Stimulated activated CD4-positive, alpha-beta T cell treated with anti-CD3 and anti-CD28 coated beads, TNF-alpha, amount 100 ng/mL, for 4 hours (primary cell): ENCODE data around the gene HOXD12.

ENCODE experiments used
- DNase-seq, 3 experiments: peaks; one replicate each; pipeline ENCODE4 v3.0.0-alpha.2; 2020; ENCODE audit warnings: low read depth in 3 of 3

HOXD12 gene

GRCh38 chr2:176105078-176105729 lies 5.6 kb downstream of the HOXD12 start:
- no peak for DNase-seq

GRCh38 chr2:176105730-176106580 lies 6.4 kb downstream of the HOXD12 start:
- no peak for DNase-seq

- DNase-seq: no peak
These were observed 7.3 kb downstream of the HOXD12 start, which contains the start of gene HOXD11 for GRCh38 chr2:176106581-176107539. Gene HOXD11 (plus strand): TSS chr2:176107280. CDS start chr2:176107356, 76 bp downstream.

- no peak for DNase-seq
These were observed 8.2 kb downstream of the HOXD12 start for GRCh38 chr2:176107731-176108181.

DNA sequence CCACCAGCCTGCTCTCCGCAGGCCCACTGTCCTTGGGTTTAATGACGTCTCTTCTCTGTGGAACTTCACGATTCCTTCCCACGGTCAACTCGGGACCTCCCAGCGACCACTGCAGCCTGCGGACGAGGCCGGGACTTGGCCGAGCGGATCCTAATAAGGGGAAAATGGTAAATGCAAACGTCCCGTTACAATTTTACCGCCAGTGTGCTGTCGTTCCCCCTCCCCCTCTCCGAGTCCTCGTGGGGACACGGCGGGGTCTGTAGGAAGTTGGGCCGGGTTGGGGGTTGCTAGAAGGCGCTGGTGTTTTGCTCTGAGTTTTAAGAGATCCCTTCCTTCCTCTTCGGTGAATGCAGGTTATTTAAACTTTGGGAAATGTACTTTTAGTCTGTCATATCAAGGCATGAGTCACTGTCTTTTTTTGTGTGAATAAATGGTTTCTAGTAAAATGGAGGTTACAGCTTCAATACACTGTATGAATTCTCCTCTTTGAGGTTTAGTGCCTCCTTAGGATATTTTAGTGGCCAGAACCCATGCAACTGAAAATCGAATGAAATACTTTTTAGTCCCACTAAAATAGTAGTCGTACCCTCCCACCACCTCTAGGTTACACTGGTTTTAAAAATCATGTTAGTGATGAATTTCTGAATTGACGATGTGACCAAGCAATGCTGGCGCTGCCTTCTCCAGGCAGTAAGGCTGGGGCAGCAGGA lies 9.8 kb downstream of the HOXD12 start:
- DNase-seq: no peak

DNA sequence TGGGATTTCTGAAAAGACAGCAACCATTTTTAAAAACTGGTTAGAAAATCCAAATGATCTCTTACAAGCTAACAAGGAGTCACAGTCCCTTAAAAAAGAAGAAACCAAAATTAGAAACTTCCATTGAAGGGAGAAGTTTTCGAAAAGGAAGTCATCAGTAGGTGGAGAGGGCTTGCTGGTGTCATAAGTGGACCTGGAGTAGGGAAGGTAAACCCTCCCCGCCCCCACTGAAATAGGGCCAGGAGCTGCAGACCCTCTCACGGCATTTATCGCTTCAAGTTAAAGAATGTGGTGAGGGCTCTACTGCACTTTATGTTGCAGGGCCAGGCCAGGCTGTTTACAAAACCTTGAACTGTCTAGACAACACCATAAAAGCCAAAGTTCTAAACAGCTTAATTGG lies 10.4 kb downstream of the HOXD12 start:
- no peak for DNase-seq

DNA sequence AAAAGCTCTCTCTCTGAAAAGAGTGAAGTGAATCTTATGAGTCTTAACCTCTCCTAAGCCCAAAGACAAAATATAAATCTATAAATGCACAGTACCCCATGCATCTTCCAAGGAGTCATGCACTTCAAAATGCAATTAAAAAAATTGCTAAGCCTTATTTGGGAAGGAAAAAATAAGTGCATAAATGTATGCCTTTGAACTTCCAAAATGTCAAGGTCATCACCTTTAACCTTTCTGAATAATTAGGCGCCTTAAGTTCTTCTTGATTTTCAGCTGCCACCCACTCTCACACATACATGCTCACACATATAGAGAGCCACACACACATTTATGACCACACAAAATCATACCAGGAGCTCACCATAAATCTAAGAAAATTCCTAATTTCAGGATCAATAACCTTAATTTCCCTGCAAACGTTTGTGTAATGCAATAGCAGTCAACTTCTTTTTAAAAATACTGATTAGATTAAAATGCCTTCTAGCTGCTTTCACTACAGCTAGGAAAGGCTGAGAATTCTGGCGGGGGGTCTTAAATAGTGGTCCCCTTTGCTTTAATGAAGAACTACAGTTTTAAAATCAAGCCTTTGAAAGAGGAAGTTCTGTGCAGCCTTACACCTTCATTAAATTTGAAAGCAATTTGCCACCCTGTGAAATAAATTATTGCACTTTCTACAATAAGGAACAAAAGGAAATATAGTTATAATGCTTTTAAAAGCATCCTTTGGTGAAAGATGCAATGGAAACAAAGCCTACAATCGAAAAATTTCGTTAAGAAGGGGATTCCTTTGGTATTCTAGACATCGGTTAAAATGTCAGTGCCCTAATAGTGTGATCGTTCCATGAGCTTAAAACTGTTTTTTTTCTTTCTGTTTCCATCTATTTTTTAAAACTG lies 11.1 kb downstream of the HOXD12 start:
- DNase-seq: no peak

DNA sequence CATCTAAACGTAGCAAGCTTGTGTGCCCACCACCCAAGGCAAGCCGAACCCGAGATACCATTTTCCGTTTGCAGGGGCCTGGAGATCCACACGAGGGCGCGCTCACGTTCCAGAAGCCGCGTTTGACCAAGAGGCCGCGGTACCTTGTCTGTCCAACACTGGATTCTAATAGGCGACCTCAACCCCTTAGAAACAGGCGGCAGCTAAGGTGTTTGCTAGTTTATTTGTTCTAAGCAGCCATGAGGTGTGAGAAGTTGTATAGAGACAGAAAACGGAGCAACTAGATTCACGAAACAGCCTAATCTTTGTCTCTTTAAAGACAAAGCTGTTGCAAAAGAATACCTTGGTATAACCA lies 11.7 kb downstream of the HOXD12 start:
- no peak for DNase-seq

- no peak for DNase-seq
These were observed 12.3 kb downstream of the HOXD12 start for GRCh38 chr2:176111846-176112374.

- no peak for DNase-seq
These were observed 13.0 kb downstream of the HOXD12 start for GRCh38 chr2:176112375-176113302.

- no peak for DNase-seq
These were observed 14.7 kb downstream of the HOXD12 start for GRCh38 chr2:176114120-176114929.

GRCh38 chr2:176114930-176115625 lies 15.5 kb downstream of the HOXD12 start:
- no peak for DNase-seq

GRCh38 chr2:176115883-176116813 lies 16.6 kb downstream of the HOXD12 start, which contains the start of gene HOXD10:
Gene HOXD10 (plus strand): TSS chr2:176116778. CDS start chr2:176116834, 56 bp downstream.
- no peak for DNase-seq

DNA sequence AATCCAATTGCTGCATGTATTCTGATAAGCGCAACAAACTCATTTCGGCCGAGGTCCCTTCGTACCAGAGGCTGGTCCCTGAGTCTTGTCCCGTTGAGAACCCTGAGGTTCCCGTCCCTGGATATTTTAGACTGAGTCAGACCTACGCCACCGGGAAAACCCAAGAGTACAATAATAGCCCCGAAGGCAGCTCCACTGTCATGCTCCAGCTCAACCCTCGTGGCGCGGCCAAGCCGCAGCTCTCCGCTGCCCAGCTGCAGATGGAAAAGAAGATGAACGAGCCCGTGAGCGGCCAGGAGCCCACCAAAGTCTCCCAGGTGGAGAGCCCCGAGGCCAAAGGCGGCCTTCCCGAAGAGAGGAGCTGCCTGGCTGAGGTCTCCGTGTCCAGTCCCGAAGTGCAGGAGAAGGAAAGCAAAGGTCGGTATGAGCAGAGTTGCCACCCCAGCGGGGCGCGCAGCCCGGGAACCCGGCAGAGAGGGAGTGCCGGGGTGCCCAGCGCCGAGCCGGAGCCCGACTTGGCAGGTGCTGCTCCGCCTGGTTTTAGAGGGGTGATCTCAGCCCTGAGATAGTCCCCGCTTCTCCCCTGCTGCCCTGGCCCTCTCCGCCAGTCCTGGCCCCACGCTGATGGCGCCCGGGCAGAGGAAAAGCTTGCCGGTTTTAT lies 17.7 kb downstream of the HOXD12 start:
- DNase-seq: no peak

- no peak for DNase-seq
These were observed 18.3 kb downstream of the HOXD12 start for GRCh38 chr2:176117823-176118371.
